Sigmoid colon (tissue), 7 donors: ENCODE data around the gene AANAT. TPM values are rescaled to one million over a fixed set of nuclear protein-coding genes. Genes with fewer than 3 reads are reported as not detected.

Source experiments
- DNase-seq: peaks from one replicate; pipeline ENCODE4 v3.0.0-alpha.2; 2019
- H3K27ac ChIP-seq, 4 donors: fragments of 200-600 bp; sonication (generic); one replicate each; pipeline ENCODE4 v1.5.1; 2016 to 2019; ENCODE audit warnings: mild to moderate bottlenecking in 1 of 4
- H3K27me3 ChIP-seq, 3 donors: fragments of 200-600 bp; sonication (generic); one replicate each; pipeline ENCODE4 v1.5.1; 2019; ENCODE audit warnings: mild to moderate bottlenecking in 1 of 3
- H3K36me3 ChIP-seq, 4 donors: fragments of 200-600 bp; sonication (generic); one replicate each; pipeline ENCODE4 v1.5.1; 2016 to 2019
- H3K4me1 ChIP-seq, 4 donors: fragments of 200-600 bp; sonication (generic); one replicate each; pipeline ENCODE4 v1.5.1; 2017 to 2019
- H3K4me3 ChIP-seq, 4 donors: fragments of 200-600 bp; sonication (generic); one replicate each; pipeline ENCODE4 v1.5.1; 2017 to 2019; ENCODE audit warnings: mild to moderate bottlenecking in 2 of 4, moderate library complexity in 1 of 4
- H3K9me3 ChIP-seq, 4 donors: fragments of 200-600 bp in 3 of 4; sonication (generic) in 3 of 4; one replicate each; pipeline versions ENCODE4 v1.5.1 to v1.6.1; 2013 to 2019
- EP300 ChIP-seq, 4 donors: sonication (generic); formaldehyde crosslinking; IDR thresholded peaks; one replicate each; pipeline ENCODE4 v1.6.1; 2017; ENCODE audit warnings: antibody characterized with exemption in 4 of 4
- POLR2A ChIP-seq, 2 donors: fragments of 450-650 bp; IDR thresholded peaks; one replicate each; pipeline ENCODE4 v1.6.1; 2016; ENCODE audit warnings: antibody characterized with exemption in 2 of 2, mild to moderate bottlenecking in 2 of 2, moderate library complexity in 2 of 2
- POLR2AphosphoS5 ChIP-seq, 4 donors: sonication (generic); formaldehyde crosslinking; IDR thresholded peaks; one replicate each; pipeline ENCODE4 v1.6.1; 2017; ENCODE audit warnings: antibody characterized with exemption in 4 of 4
- WGBS, 2 donors: extraction: QIAGEN DNeasy Blood & Tissue Kit; methylation state at CpG; one replicate each; pipeline ENCODE4 v1.1.7; 2013; 5-methylcytosine and 5-hydroxymethylcytosine counted together
- intact Hi-C: fragments of 100-400 bp; cut with DNase I; formaldehyde crosslinking; loops from one replicate; pipeline ENCODE4 v1.15.1; 2023
- polyA plus RNA-seq, 3 donors: library from polyadenylated mRNA; stranded (reverse); fragments of 200-250 nt; gene quantifications; one replicate each; pipeline ENCODE4 v1.2.3, GENCODE V29; 2013
- total RNA-seq, 4 donors: library from RNA; depleted of rRNA; stranded (reverse); fragments of >200 nt; gene quantifications; one replicate each; pipeline ENCODE4 v1.1.0, GENCODE V29; 2016
- TF ChIP-seq, protein P1 (sequence below), 4 experiments: fragments of 450-650 bp in 3 of 4; fragments of 200-600 bp in 1 of 4; IDR thresholded peaks; one replicate each; pipeline ENCODE4 v1.5.1; 2016 to 2019; ENCODE audit warnings: antibody characterized with exemption in 4 of 4, mild to moderate bottlenecking in 3 of 4, moderate library complexity in 2 of 4
- donor health status: healthy with polysubstance abuse.
- donor health status: Bipolar disorder and iron deficiency.
- donor health status: healthy.

Gene AANAT
- total and polyA plus RNA-seq, 7 donors, result 0.12 TPM; not detected in 6

DNA sequence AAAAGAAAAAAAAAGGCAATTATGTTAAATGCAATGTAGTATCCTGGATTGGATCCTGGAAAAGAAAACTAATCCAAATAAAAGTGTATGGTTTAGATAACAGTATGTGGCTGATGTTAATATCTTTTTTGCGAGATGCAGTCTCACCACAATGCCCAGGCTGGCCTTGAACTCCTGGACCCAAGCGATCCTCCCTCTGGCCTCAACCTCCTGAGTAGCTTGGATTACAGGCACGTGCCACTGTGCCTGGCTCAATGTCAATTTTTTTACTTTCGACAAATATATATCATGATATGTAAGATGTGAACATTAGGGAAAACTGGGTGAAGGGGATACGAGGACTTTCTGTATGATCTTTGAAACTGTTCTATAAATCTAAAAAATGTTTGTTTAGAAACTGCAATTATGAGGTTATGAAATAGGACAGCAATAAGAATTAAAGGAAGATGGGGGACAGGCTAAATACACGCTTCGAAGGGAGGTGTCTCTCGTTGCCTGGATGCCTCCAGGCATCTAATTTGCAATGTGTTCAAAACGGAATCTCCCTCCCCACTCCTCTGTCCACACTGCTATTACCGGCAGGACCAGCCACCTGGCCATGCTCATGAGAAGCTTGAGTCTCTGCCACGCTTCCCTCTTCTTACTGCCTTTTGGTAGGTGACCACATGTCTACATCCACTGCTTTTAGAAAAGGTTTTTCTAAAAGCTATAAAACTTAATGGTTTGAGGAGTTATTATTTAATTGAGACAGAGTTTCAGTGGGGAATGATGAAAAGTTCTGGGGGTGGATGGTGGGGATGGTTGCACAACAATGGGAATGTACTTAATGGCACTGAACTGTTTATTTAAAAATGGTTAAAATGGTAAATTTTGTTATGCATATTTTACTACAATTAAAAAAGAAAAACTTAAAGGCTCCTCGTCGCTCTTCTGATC is 29.7 kb upstream of the AANAT start:
- Histone ChIP-seq H3K4me1 (no peaks in the 10 kb centered on the region), H3K27ac (no peak overlapping the region), H3K9me3 (no peaks in the 10 kb centered on the region), H3K27me3 (no peaks in the 10 kb centered on the region), H3K36me3 (no peaks in the 10 kb centered on the region), H3K4me3 (no peak overlapping the region)
- TF ChIP-seq EP300 (IDR thresholded peaks at IDR 0.05) (no peak), POLR2AphosphoS5 (IDR thresholded peaks at IDR 0.05) (no peak), POLR2A (IDR thresholded peaks at IDR 0.05) (no peak)
- TF ChIP-seq, protein P1, sequence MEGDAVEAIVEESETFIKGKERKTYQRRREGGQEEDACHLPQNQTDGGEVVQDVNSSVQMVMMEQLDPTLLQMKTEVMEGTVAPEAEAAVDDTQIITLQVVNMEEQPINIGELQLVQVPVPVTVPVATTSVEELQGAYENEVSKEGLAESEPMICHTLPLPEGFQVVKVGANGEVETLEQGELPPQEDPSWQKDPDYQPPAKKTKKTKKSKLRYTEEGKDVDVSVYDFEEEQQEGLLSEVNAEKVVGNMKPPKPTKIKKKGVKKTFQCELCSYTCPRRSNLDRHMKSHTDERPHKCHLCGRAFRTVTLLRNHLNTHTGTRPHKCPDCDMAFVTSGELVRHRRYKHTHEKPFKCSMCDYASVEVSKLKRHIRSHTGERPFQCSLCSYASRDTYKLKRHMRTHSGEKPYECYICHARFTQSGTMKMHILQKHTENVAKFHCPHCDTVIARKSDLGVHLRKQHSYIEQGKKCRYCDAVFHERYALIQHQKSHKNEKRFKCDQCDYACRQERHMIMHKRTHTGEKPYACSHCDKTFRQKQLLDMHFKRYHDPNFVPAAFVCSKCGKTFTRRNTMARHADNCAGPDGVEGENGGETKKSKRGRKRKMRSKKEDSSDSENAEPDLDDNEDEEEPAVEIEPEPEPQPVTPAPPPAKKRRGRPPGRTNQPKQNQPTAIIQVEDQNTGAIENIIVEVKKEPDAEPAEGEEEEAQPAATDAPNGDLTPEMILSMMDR (IDR thresholded peaks at IDR 0.05), result no peak
- intact Hi-C loops, result no loop called here
- DNase-seq, result no peak
- WGBS, 2 donors, result 63 to 80% methylated on average over 13 of the region's 13 CpGs

DNA sequence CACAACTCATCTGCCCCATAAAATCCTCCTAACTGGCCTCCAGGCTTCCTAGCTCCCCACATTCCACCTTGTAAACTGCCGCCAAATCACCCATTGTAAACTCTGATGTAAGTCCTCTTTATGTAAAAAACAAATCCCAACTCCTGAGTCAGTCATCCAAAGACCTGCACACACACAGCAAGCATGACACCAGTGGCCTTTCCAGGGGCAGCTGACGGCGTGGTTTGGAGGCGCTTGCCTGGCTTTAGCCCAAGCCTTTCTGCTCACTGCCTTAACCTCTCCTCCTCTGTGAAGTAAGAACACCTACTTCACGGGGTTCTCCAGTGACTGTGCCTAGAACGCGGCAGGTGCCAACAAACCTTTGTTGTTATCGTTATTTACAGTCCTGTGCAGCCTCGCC is 28.5 kb upstream of the AANAT start:
- intact Hi-C loops, result no loop called here
- no peaks in the 10 kb centered on the region for H3K36me3 ChIP-seq
- H3K4me3 ChIP-seq, result no peak overlapping the region
- H3K27me3 ChIP-seq, result no peaks in the 10 kb centered on the region
- DNase-seq, result no peak
- WGBS, 2 donors, result 83 to 88% methylated on average over 9 of the region's 9 CpGs
- TF ChIP-seq EP300 (IDR thresholded peaks at IDR 0.05) (no peak), POLR2AphosphoS5 (IDR thresholded peaks at IDR 0.05) (no peak), POLR2A (IDR thresholded peaks at IDR 0.05) (no peak)
- TF ChIP-seq, protein P1 (IDR thresholded peaks at IDR 0.05), result no peak
- H3K27ac ChIP-seq, result no peak overlapping the region
- H3K9me3 ChIP-seq, result no peaks in the 10 kb centered on the region
- H3K4me1 ChIP-seq, result no peaks in the 10 kb centered on the region

DNA sequence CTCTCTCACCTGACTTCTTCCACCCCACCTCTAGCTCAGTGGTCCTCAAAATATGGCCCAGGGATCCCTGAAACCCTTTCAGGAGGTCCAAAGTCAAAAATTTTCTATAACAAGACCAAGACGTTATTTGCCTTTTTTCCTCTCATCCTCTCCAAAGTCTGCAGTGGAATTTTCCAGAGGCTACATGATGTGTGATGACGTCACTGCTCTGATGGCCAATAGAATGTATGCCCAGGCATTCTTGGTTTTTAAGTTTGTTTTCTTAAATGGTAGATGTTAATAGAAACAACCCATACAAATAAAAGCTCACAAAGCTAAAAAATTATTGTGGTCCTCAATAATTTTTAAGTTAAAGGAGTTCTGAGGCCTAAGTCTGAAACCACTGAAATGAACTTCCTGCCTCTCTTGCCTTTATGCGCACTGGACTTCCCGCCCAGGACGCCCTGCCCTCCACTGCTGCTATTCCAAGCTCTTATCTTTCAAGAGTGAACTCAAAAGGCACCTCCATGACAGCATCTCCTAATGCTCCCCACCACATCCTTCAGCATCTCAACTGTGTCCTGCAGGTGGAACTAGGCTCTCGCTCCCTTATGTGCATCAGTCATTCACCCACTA is 28.0 kb upstream of the AANAT start:
- DNase-seq, result no peak
- no peaks in the 10 kb centered on the region for H3K4me1 ChIP-seq
- TF ChIP-seq POLR2AphosphoS5 (IDR thresholded peaks at IDR 0.05) (no peak), POLR2A (IDR thresholded peaks at IDR 0.05) (no peak)
- WGBS, 2 donors, result 95 to 96% methylated on average over 6 of the region's 6 CpGs
- no peaks in the 10 kb centered on the region for H3K27me3 ChIP-seq
- no peaks in the 10 kb centered on the region for H3K36me3 ChIP-seq
- H3K9me3 ChIP-seq, result no peaks in the 10 kb centered on the region
- no peak overlapping the region for H3K4me3 ChIP-seq
- H3K27ac ChIP-seq, result no peak overlapping the region
- intact Hi-C loops, result no loop called here

DNA sequence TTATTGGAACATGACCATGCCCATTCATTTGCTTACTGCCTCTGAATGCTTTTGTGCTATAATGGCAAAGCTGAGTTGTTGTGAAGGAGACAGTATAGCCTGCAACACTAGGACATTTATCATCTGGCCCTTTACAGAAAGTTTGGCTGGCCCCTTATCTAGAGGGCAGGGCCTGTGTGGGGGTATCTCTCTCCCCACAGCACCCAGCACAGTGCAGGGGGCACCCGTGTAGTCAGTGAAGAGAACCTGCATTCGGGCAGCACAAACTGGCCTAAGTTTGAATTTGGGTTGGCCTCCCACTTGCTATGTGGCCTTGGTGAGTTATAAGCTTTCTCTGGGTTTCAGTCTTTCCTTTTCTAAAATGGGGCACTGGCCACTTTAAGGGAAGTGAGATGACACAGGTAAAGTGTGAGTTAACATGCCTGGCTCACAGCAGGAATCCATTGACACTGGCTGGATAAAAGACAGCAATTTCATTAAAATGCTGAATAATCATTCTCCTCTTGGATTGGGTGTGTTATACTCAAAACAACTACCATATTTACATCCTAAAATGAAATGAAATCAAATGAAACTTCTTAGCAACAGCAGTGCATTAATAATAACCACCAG is 26.5 kb upstream of the AANAT start:
- H3K36me3 ChIP-seq, result no peaks in the 10 kb centered on the region
- H3K4me3 ChIP-seq, result no peak overlapping the region
- TF ChIP-seq EP300 (IDR thresholded peaks at IDR 0.05) (no peak), POLR2AphosphoS5 (IDR thresholded peaks at IDR 0.05) (no peak), POLR2A (IDR thresholded peaks at IDR 0.05) (no peak)
- TF ChIP-seq, protein P1 (IDR thresholded peaks at IDR 0.05), result no peak
- intact Hi-C loops, result no loop called here
- WGBS, 2 donors, result 91 to 96% methylated on average over 2 of the region's 2 CpGs
- no peaks in the 10 kb centered on the region for H3K27me3 ChIP-seq
- H3K27ac ChIP-seq, result no peak overlapping the region
- peaks cover 0 to 6% (median 0%) of the 10 kb centered on the region in 4 donors for H3K4me1 ChIP-seq
- no peak for DNase-seq
- no peaks in the 10 kb centered on the region for H3K9me3 ChIP-seq
